ENCODE data around the gene ZMYND19.
"Not testable (repeated sequence)": the region's sequence is repeated elsewhere in the genome, so short reads cannot be mapped to it uniquely, and the experiment has no call there.

The ZMYND19 gene

GRCh38 chr9:137553654-137554053 lies 36.7 kb downstream of the ZMYND19 start:
- DNase-seq: not testable (repeated sequence)

GRCh38 chr9:137552022-137552768 lies 38.1 kb downstream of the ZMYND19 start:
- no peak for DNase-seq

- peak; percentile 87 for DNase-seq
Observed at GRCh38 chr9:137551264-137552021, 38.9 kb downstream of the ZMYND19 start, which contains the start of gene MRPL41. Gene MRPL41, plus strand, starts transcription at chr9:137551879. Its CDS starts 203 bp downstream, at chr9:137552082.

GRCh38 chr9:137550958-137551263 lies 39.4 kb downstream of the ZMYND19 start:
- not testable (repeated sequence) for DNase-seq

GRCh38 chr9:137550231-137550621 lies 40.1 kb downstream of the ZMYND19 start, which contains the start of gene PNPLA7:
Gene PNPLA7, minus strand, starts transcription at chr9:137550402. Its CDS starts 205 bp downstream, at chr9:137550197.
- DNase-seq: peak; percentile 84

GRCh38 chr9:137547687-137548543 lies 42.4 kb downstream of the ZMYND19 start:
- no peak for DNase-seq

- no peak for DNase-seq
Observed at GRCh38 chr9:137545123-137545522, 45.2 kb downstream of the ZMYND19 start.

GRCh38 chr9:137544176-137544760 lies 46.0 kb downstream of the ZMYND19 start:
- DNase-seq: no peak

GRCh38 chr9:137543237-137543963 lies 46.9 kb downstream of the ZMYND19 start:
- DNase-seq: no peak

- DNase-seq: no peak
Observed at GRCh38 chr9:137542486-137542885, 47.8 kb downstream of the ZMYND19 start.

- DNase-seq: no peak
Observed at GRCh38 chr9:137540536-137540935, 49.8 kb downstream of the ZMYND19 start.

GRCh38 chr9:137538058-137538457 lies 52.3 kb downstream of the ZMYND19 start:
- DNase-seq: no peak

GRCh38 chr9:137536594-137537131 lies 53.6 kb downstream of the ZMYND19 start:
- DNase-seq: not testable (repeated sequence)

- no peak for DNase-seq
Observed at GRCh38 chr9:137535120-137535428, 55.2 kb downstream of the ZMYND19 start.

- DNase-seq: peak; percentile 36
Observed at GRCh38 chr9:137534256-137535119, 55.8 kb downstream of the ZMYND19 start.

- DNase-seq: not testable (repeated sequence)
Observed at GRCh38 chr9:137532891-137533468, 57.3 kb downstream of the ZMYND19 start.
